A549 (cell line): Measurements from ENCODE around the gene MBLAC1. TPM values are rescaled to one million over a fixed set of nuclear protein-coding genes. Genes with fewer than 3 reads are reported as not detected.

Source experiments
- ATAC-seq, 2 experiments: fragments of 200-7000 bp in 1 of 2; fragments of >200 bp in 1 of 2; cut with Nextera tagmentation in 1 of 2; cut with Tn5 transposase in 1 of 2; 3 replicates each; pipeline versions ENCODE4 v1.8.0 to v1.9.1; 2018 to 2020; ENCODE audit warnings: mild to moderate bottlenecking in 1 of 2, moderate library complexity in 1 of 2
- CTCF ChIA-PET: fragments of 300-600 bp; sonication (Branson Sonifier 250); formaldehyde crosslinking; extraction: SDS; loops from one replicate; lab custom pipeline; 2021; ENCODE audit warnings: antibody characterized with exemption, inconsistent platforms; lab: Yijun Ruan, JAX
- POLR2A ChIA-PET: fragments of 350-600 bp; formaldehyde crosslinking; extraction: SDS; loops from one replicate; lab custom pipeline; 2021; ENCODE audit warnings: antibody characterized with exemption, inconsistent platforms; lab: Yijun Ruan, JAX
- DNase-seq, 2 experiments: peaks; one replicate each; pipeline versions ENCODE4 v3.0.0 to v3.0.0-alpha.2; 2011 to 2016; ENCODE audit warnings: low read depth in 1 of 2, low spot score in 1 of 2
- FAIRE-seq: peaks from 2 replicates; lab custom pipeline; 2011; peaks lifted over from hg19 to GRCh38; lab: Jason Lieb, UNC
- H3K27ac ChIP-seq, 2 experiments: fragments of >200 bp; sonication (Bioruptor Twin); formaldehyde crosslinking; 3 replicates each; pipeline ENCODE4 v1.5.1; 2016 to 2017
- H3K4me1 ChIP-seq: fragments of >200 bp; sonication (Bioruptor Twin); formaldehyde crosslinking; 3 replicates; pipeline ENCODE4 v1.6.1; 2016
- H3K4me2 ChIP-seq: fragments of >200 bp; sonication (Bioruptor Twin); formaldehyde crosslinking; 3 replicates; pipeline ENCODE4 v1.6.1; 2016
- H3K4me3 ChIP-seq: fragments of >200 bp; sonication (Bioruptor Twin); formaldehyde crosslinking; 3 replicates; pipeline ENCODE4 v1.5.1; 2016
- H3K9me3 ChIP-seq: fragments of >200 bp; sonication (Bioruptor Twin); formaldehyde crosslinking; 3 replicates; pipeline ENCODE4 v1.6.1; 2016
- EHMT2 ChIP-seq: fragments of 200-600 bp; sonication (generic); IDR thresholded peaks from 2 replicates; pipeline ENCODE4 v1.6.1; 2016; ENCODE audit warnings: antibody characterized with exemption, low read depth, mild to moderate bottlenecking, moderate library complexity
- FOSL2 ChIP-seq, 2 experiments: fragments of 450-650 bp in 1 of 2; fragments of >200 bp in 1 of 2; sonication (Bioruptor Twin) in 1 of 2; formaldehyde crosslinking; IDR thresholded peaks; 2 replicates each; pipeline versions ENCODE4 v1.5.0 to v1.6.1; 2016 to 2020; ENCODE audit warnings: mild to moderate bottlenecking in 1 of 2, moderate library complexity in 1 of 2
- FOXS1 ChIP-seq: fragments of 250-450 bp; sonication (Bioruptor Pico); IDR thresholded peaks from 2 replicates; pipeline ENCODE4 v1.5.0; 2020; ENCODE audit warnings: mild to moderate bottlenecking, moderate library complexity
- HDAC2 ChIP-seq: fragments of 200-600 bp; sonication (generic); IDR thresholded peaks from 2 replicates; pipeline ENCODE4 v1.6.1; 2016
- KDM1A ChIP-seq: fragments of 200-600 bp; sonication (generic); IDR thresholded peaks from 2 replicates; pipeline ENCODE4 v1.6.1; 2016; ENCODE audit warnings: low read depth, mild to moderate bottlenecking
- MAFK ChIP-seq: fragments of 450-650 bp; IDR thresholded peaks from 2 replicates; pipeline ENCODE4 v1.6.1; 2014; ENCODE audit not compliant: partially characterized antibody
- MAZ ChIP-seq: fragments of 150-350 bp; IDR thresholded peaks from 2 replicates; pipeline ENCODE4 v1.6.1; 2014; ENCODE audit warnings: antibody characterized with exemption, low read depth, low read length, borderline replicate concordance
- NFE2L2 ChIP-seq: fragments of 150-350 bp; conservative IDR thresholded peaks from 2 replicates; pipeline ENCODE4 v1.6.1; 2014; ENCODE audit warnings: low read length
- NPAS2 ChIP-seq: fragments of 250-450 bp; sonication (Bioruptor Pico); IDR thresholded peaks from 2 replicates; pipeline ENCODE4 v1.8.0; 2022; ENCODE audit warnings: mild to moderate bottlenecking, moderate library complexity, borderline replicate concordance
- NR3C1 ChIP-seq: fragments of >200 bp; sonication (Bioruptor Twin); formaldehyde crosslinking; IDR thresholded peaks from 3 replicates; pipeline ENCODE4 v1.6.1; 2017
- PHF8 ChIP-seq: fragments of 200-600 bp; sonication (generic); IDR thresholded peaks from 2 replicates; pipeline ENCODE4 v1.6.1; 2016; ENCODE audit warnings: low read depth, mild to moderate bottlenecking, antibody characterized with exemption, moderate library complexity, borderline replicate concordance
- POLR2A ChIP-seq: IDR thresholded peaks from 2 replicates; pipeline ENCODE4 v1.6.1; 2012; ENCODE audit warnings: mild to moderate bottlenecking, low read length
- POLR2AphosphoS2 ChIP-seq: conservative IDR thresholded peaks from 2 replicates; pipeline ENCODE4 v1.6.1; 2012; ENCODE audit warnings: low read length, improper control_type of control experiment, inconsistent platforms
- RARB ChIP-seq: fragments of 250-450 bp; sonication (Bioruptor Pico); IDR thresholded peaks from 2 replicates; pipeline ENCODE4 v1.8.0; 2021; ENCODE audit warnings: mild to moderate bottlenecking, moderate library complexity
- RNF2 ChIP-seq: fragments of 200-600 bp; sonication (generic); IDR thresholded peaks from 2 replicates; pipeline ENCODE4 v1.6.1; 2016; ENCODE audit warnings: low read depth, mild to moderate bottlenecking, antibody characterized with exemption, moderate library complexity, borderline replicate concordance
- ZC3H11A ChIP-seq: fragments of 450-650 bp; IDR thresholded peaks from 2 replicates; pipeline ENCODE4 v1.6.1; 2014; ENCODE audit warnings: antibody characterized with exemption, mild to moderate bottlenecking
- WGBS: methylation state at CpG from one replicate; pipeline ENCODE4 v1.1.6; 2017; ENCODE audit errors: missing lambda C conversion rate; 5-methylcytosine and 5-hydroxymethylcytosine counted together
- polyA plus RNA-seq, 4 experiments: library from polyadenylated mRNA; depleted of rRNA in 3 of 4; stranded (reverse); fragments of >200 nt; fragmentation: RNase III in 1 of 4; extraction: RNeasy Plus Mini Kit Qiagen cat#74134 plus additional on column Dnase treatment in 1 of 4; gene quantifications; 2 replicates in 3 of 4; 3 replicates in 1 of 4; pipeline ENCODE4 v1.2.3, GENCODE V29; 2011 to 2017
- TF ChIP-seq, protein P1 (sequence below): fragments of >200 bp; sonication (Bioruptor Twin); formaldehyde crosslinking; IDR thresholded peaks from 2 replicates; pipeline ENCODE4 v1.6.1; 2016
- TF ChIP-seq, protein P2 (sequence below): fragments of 200-600 bp; sonication (generic); IDR thresholded peaks from 2 replicates; pipeline ENCODE4 v1.6.1; 2016; ENCODE audit warnings: antibody characterized with exemption, mild to moderate bottlenecking, moderate library complexity
- TF ChIP-seq, protein P3 (sequence below): IDR thresholded peaks from 2 replicates; pipeline ENCODE4 v1.6.1; 2012; ENCODE audit warnings: low read depth, borderline replicate concordance

MBLAC1 gene
- polyA plus RNA-seq, 2 of the 4 experiments (the other 2 are of a cell fraction) = 0.63 to 2.6 TPM

DNA sequence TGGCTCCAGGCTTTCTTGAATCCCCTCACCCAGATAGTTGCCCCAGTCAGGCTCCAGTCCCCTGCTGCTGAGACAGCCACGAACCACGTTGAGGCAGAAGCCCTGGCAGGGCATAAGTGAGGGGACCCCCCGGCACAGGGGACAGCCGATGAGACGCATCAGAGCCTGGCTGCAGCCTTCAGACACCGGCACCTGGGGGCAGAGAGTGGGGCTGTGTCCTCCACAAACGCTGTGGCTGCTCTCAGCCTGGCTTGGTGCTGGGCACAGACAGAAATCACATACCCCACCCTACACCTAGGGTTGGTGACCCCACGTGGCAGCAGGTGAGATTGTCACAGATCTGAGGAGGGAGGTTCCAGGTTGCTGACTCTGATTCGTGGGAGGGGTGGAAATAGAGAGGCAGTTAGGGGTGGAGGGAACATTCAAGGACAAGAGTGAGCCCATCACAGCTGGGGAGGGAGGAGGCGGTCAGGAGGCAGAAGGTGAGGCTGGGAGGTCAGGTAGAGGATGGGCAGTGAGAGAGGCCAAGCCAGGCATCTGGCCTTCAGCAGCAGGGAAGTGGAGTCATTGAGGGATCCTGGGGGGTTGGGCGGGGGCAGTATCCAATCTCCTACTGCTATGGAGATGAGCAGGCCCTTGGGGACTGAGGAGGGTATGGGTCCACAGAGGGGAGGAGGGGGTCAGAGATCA is 47.2 kb downstream of the MBLAC1 start:
- TF ChIP-seq MAZ (no peak), NR3C1 (no peak), FOSL2 (IDR thresholded peaks at IDR 0.05) (no peak), FOSL2 (CRISPR knock-in tag; IDR thresholded peaks at IDR 0.05) (no peak), NPAS2 (CRISPR knock-in tag) (no peak), PHF8 (no peak), FOXS1 (CRISPR knock-in tag) (no peak), EHMT2 (no peak), ZC3H11A (no peak), RNF2 (no peak), KDM1A (no peak)
- peaks cover 9% of the 10 kb centered on the region; the same call in 2 of the 3 replicates for H3K4me1 ChIP-seq
- 60% methylated on average over 4 of the region's 11 CpGs for WGBS
- no peaks in the 10 kb centered on the region; the same call in 2 of the 3 replicates for H3K9me3 ChIP-seq
- ChIA-PET CTCF (interaction anchor here (1.2 to 2.2 kb wide), 3 partner anchors 41 to 48 kb away, joined by 4 to 8 read pairs (median 5); no protein-coding TSS in a partner anchor), POLR2A (interaction anchor here (0.7 kb wide), 1 partner anchor 81 kb away, joined by 3 read pairs; no protein-coding TSS in a partner anchor)
- no peak overlapping the region for H3K27ac ChIP-seq
- no peak for FAIRE-seq
- no peak for DNase-seq
- H3K4me2 ChIP-seq = no peak overlapping the region
- no peak for ATAC-seq
- no peak overlapping the region for H3K4me3 ChIP-seq

DNA sequence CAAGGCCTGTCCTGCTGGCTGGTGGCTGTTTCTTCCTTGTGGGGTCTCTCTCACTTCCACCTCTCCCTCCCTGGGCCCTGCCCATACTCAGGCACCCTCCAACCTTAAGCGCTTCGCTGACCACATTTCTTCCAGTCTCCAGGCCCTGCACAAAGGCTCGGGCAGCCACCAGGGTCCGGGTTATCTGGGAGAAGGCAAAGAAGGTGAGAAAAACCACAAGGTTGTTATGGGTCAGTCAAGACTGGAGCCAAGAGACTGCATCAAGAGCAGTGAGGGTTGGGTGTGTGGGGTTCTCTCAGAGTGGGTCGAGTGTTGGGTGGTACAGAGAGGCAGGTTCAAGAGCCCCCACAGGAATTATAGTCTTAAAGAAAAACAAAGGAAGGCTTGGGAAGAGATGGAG is 47.8 kb downstream of the MBLAC1 start:
- no peak for ATAC-seq
- Histone ChIP-seq H3K4me2 (no peak overlapping the region), H3K27ac (no peak overlapping the region), H3K4me1 (peaks cover 9% of the 10 kb centered on the region; the same call in 2 of the 3 replicates), H3K4me3 (no peak overlapping the region), H3K9me3 (no peaks in the 10 kb centered on the region; the same call in 2 of the 3 replicates)
- FAIRE-seq = no peak
- no peak for DNase-seq
- ChIA-PET CTCF (interaction anchor here (0.8 to 1.8 kb wide), 2 partner anchors 14 to 42 kb away, joined by 3 to 7 read pairs; no protein-coding TSS in a partner anchor), POLR2A (no interaction called here)
- WGBS = 73% methylated on average over 5 of the region's 5 CpGs
- TF ChIP-seq HDAC2 (no peak), RARB (no peak), POLR2A (no peak), POLR2AphosphoS2 (no peak), PHF8 (no peak)
- TF ChIP-seq, protein P1, sequence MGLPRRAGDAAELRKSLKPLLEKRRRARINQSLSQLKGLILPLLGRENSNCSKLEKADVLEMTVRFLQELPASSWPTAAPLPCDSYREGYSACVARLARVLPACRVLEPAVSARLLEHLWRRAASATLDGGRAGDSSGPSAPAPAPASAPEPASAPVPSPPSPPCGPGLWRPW = no peak

DNA sequence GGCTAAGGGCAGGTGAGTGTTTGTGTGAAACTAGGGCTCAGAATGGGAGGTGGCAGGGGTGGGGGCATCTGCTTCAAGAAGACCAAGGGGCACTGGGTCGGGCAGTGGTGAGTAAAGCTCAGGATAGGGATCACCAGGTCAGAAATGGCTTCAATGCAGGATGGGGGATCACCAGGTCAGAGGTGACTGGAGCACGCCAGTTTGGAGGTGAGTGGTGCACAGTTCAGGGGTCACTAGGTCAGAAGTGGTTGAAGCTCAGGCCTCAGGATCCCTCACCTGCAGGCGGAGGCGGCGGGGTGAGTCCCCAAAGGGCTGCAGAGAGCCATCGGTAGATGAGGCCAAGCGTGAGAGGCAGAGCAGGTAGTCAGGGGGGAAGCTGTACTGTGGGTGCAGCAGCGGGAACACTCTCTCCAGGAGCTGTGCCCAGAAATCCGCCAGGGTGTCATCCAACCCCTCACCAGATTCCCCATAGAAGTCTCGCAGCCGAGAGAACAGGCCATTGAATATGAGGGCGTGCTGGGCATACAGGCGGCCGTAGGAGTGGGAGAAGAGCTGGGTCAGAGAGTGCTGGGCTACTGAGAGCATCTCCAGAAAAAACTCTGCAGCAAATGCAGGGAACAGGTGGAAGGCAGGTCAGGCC is 48.6 kb downstream of the MBLAC1 start:
- DNase-seq = no peak
- CTCF ChIA-PET = interaction anchor here (0.8 to 1.8 kb wide), 3 partner anchors 11 to 43 kb away, joined by 3 to 7 read pairs (median 3); no protein-coding TSS in a partner anchor
- Histone ChIP-seq H3K9me3 (no peaks in the 10 kb centered on the region; the same call in 2 of the 3 replicates), H3K4me1 (peaks cover 9% of the 10 kb centered on the region; the same call in 2 of the 3 replicates), H3K4me2 (no peak overlapping the region), H3K27ac (no peak overlapping the region), H3K4me3 (no peak overlapping the region)
- no peak for FAIRE-seq
- TF ChIP-seq MAZ (no peak), POLR2A (no peak), MAFK (no peak), NFE2L2 (no peak)
- TF ChIP-seq, protein P2, sequence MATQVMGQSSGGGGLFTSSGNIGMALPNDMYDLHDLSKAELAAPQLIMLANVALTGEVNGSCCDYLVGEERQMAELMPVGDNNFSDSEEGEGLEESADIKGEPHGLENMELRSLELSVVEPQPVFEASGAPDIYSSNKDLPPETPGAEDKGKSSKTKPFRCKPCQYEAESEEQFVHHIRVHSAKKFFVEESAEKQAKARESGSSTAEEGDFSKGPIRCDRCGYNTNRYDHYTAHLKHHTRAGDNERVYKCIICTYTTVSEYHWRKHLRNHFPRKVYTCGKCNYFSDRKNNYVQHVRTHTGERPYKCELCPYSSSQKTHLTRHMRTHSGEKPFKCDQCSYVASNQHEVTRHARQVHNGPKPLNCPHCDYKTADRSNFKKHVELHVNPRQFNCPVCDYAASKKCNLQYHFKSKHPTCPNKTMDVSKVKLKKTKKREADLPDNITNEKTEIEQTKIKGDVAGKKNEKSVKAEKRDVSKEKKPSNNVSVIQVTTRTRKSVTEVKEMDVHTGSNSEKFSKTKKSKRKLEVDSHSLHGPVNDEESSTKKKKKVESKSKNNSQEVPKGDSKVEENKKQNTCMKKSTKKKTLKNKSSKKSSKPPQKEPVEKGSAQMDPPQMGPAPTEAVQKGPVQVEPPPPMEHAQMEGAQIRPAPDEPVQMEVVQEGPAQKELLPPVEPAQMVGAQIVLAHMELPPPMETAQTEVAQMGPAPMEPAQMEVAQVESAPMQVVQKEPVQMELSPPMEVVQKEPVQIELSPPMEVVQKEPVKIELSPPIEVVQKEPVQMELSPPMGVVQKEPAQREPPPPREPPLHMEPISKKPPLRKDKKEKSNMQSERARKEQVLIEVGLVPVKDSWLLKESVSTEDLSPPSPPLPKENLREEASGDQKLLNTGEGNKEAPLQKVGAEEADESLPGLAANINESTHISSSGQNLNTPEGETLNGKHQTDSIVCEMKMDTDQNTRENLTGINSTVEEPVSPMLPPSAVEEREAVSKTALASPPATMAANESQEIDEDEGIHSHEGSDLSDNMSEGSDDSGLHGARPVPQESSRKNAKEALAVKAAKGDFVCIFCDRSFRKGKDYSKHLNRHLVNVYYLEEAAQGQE = no peak
- TF ChIP-seq, protein P3, sequence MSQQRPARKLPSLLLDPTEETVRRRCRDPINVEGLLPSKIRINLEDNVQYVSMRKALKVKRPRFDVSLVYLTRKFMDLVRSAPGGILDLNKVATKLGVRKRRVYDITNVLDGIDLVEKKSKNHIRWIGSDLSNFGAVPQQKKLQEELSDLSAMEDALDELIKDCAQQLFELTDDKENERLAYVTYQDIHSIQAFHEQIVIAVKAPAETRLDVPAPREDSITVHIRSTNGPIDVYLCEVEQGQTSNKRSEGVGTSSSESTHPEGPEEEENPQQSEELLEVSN = no peak
- ATAC-seq = no peak
- WGBS = 93% methylated on average over 14 of the region's 14 CpGs
- POLR2A ChIA-PET = no interaction called here
